ENCODE measurements around the gene WWOX. TPM values are rescaled to one million over a fixed set of nuclear protein-coding genes. Genes with fewer than 3 reads are reported as not detected.

WWOX gene
- total RNA-seq, 1 experiment from 2014 or later: 15.6 TPM

DNA sequence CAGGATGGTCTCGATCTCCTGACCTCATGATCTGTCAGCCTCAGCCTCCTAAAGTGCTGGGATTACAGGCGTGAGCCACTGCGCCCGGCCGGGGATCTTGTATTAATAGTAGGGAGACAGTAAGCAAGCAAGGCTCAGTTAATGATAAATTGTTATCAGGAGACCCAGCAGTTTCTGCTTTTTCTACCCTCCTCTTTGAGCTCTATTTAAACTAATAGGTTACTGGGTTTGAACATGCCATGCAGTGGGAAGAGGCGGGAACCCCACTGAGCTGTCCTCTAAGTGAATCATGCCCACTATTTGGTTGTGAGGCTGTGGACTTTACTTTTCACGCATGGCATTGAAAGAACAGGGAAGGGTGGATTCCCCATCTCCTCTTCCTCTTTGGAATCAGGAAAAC is 223.9 kb downstream of the WWOX start:
- Histone ChIP-seq H3T11ph (ENCODE audit: low read length) (no peak overlapping the region), H3K4ac (ENCODE audit: low read depth, low read length) (no peak overlapping the region), H2BK12ac (ENCODE audit: insufficient read length, low read depth, low read length) (no peak overlapping the region), H4K91ac (ENCODE audit: insufficient read length, low read depth, low read length) (no peak overlapping the region), H4K5ac (ENCODE audit: insufficient read length, low read depth, low read length) (no peak overlapping the region), H2BK5ac (ENCODE audit: insufficient read length, low read length) (no peak overlapping the region), H2BK120ac (ENCODE audit: low read depth, low read length, poor library complexity, severe bottlenecking) (no peak overlapping the region), H2AK5ac (ENCODE audit: insufficient read length, low read length) (no peak overlapping the region), H3K79me1 (ENCODE audit: insufficient read depth, low read depth, low read length, poor library complexity, severe bottlenecking) (no peaks in the 10 kb centered on the region), H3K27me3 (ENCODE audit: insufficient read depth, low read length) (no peaks in the 10 kb centered on the region), H3K23me2 (ENCODE audit: insufficient read length, low read depth, low read length, poor library complexity, severe bottlenecking) (no peaks in the 10 kb centered on the region), H3K14ac (ENCODE audit: insufficient read depth, low read length) (no peak overlapping the region), H3K18ac (ENCODE audit: insufficient read length, low read depth, low read length) (no peak overlapping the region), H3K9me3 (ENCODE audit: control insufficient read depth, low read depth, low read length) (no peaks in the 10 kb centered on the region), H4K8ac (replicated peaks; ENCODE audit: insufficient read length, low read depth, low read length) (no peak overlapping the region), H3K23ac (ENCODE audit: insufficient read length, low read depth, low read length) (no peak overlapping the region), H3K56ac (ENCODE audit: insufficient read length, low read depth, low read length) (no peak overlapping the region), H3K4me2 (ENCODE audit: insufficient read depth, insufficient read length, low read length) (no peak overlapping the region), H4K20me1 (ENCODE audit: control insufficient read depth, insufficient read depth, insufficient read length) (no peaks in the 10 kb centered on the region), H3K79me2 (ENCODE audit: insufficient read depth, low read length) (no peaks in the 10 kb centered on the region), H3K9ac (ENCODE audit: extremely low read depth, insufficient read length, low read length) (no peak overlapping the region), H3K27ac (ENCODE audit: insufficient read length, low read depth, low read length) (no peak overlapping the region), H2BK20ac (ENCODE audit: low read depth, low read length, poor library complexity, severe bottlenecking) (no peak overlapping the region), H2AFZ (ENCODE audit: low read length) (no peak overlapping the region), H3K4me1 (ENCODE audit: insufficient read depth, low read length) (peaks cover 5% of the 10 kb centered on the region; the same call in 1 of the 2 replicates), H2BK15ac (ENCODE audit: low read depth, low read length) (no peak overlapping the region)
- Mint-ChIP-seq H3K4me1 (peaks cover 42% of the 10 kb centered on the region in 2 experiments), H3K4me3 (no peak overlapping the region), H3K27me3 (ENCODE audit: low read depth) (no peaks in the 10 kb centered on the region), H3K9me3 (no peaks in the 10 kb centered on the region), H3K36me3 (ENCODE audit: insufficient read depth in 1 of 3, low read depth in 3 of 3) (no peaks in the 10 kb centered on the region), H3K27ac (no peak overlapping the region)
- WGBS (ENCODE audit: extremely low coverage, insufficient read length, low lambda C conversion rate): no CpG with 5 or more reads among the region's 7 CpGs
- TF ChIP-seq, protein P1, sequence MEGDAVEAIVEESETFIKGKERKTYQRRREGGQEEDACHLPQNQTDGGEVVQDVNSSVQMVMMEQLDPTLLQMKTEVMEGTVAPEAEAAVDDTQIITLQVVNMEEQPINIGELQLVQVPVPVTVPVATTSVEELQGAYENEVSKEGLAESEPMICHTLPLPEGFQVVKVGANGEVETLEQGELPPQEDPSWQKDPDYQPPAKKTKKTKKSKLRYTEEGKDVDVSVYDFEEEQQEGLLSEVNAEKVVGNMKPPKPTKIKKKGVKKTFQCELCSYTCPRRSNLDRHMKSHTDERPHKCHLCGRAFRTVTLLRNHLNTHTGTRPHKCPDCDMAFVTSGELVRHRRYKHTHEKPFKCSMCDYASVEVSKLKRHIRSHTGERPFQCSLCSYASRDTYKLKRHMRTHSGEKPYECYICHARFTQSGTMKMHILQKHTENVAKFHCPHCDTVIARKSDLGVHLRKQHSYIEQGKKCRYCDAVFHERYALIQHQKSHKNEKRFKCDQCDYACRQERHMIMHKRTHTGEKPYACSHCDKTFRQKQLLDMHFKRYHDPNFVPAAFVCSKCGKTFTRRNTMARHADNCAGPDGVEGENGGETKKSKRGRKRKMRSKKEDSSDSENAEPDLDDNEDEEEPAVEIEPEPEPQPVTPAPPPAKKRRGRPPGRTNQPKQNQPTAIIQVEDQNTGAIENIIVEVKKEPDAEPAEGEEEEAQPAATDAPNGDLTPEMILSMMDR (conservative IDR thresholded peaks at IDR 0.05): no peak
- no peak for DNase-seq
